CD4-positive, alpha-beta T cell treated with Interleukin-4 for 4 hours (primary cell): Measurements from ENCODE around the gene SDK1.
"Not testable (repeated sequence)": the region's sequence is repeated elsewhere in the genome, so short reads cannot be mapped to it uniquely, and the experiment has no call there.

Source experiments
- DNase-seq: peaks from one replicate; pipeline ENCODE4 v3.0.0-alpha.2; 2020

SDK1 gene

GRCh38 chr7:3754493-3755341 lies 453.7 kb downstream of the SDK1 start:
- DNase-seq = no peak

- not testable (repeated sequence) for DNase-seq
Observed at GRCh38 chr7:3755778-3756453, 454.9 kb downstream of the SDK1 start.

GRCh38 chr7:3757059-3757458 lies 456.0 kb downstream of the SDK1 start:
- DNase-seq = no peak

- no peak for DNase-seq
Observed at GRCh38 chr7:3760651-3761050, 459.6 kb downstream of the SDK1 start.

GRCh38 chr7:3762146-3762831 lies 461.2 kb downstream of the SDK1 start:
- no peak for DNase-seq

GRCh38 chr7:3767917-3768777 lies 467.1 kb downstream of the SDK1 start:
- DNase-seq = no peak

- DNase-seq = no peak
Observed at GRCh38 chr7:3771906-3772305, 470.9 kb downstream of the SDK1 start.

GRCh38 chr7:3778345-3778744 lies 477.3 kb downstream of the SDK1 start:
- no peak for DNase-seq

GRCh38 chr7:3780016-3780415 lies 479.0 kb downstream of the SDK1 start:
- DNase-seq = no peak

GRCh38 chr7:3780525-3780924 lies 479.5 kb downstream of the SDK1 start:
- DNase-seq = no peak

- no peak for DNase-seq
Observed at GRCh38 chr7:3781607-3782006, 480.6 kb downstream of the SDK1 start.

GRCh38 chr7:3787717-3788264 lies 486.7 kb downstream of the SDK1 start:
- no peak for DNase-seq

- DNase-seq = no peak
Observed at GRCh38 chr7:3790803-3791202, 489.8 kb downstream of the SDK1 start.

GRCh38 chr7:3791327-3791726 lies 490.3 kb downstream of the SDK1 start:
- DNase-seq = no peak

- DNase-seq = no peak
Observed at GRCh38 chr7:3795141-3795540, 494.1 kb downstream of the SDK1 start.

GRCh38 chr7:3795781-3796180 lies 494.7 kb downstream of the SDK1 start:
- no peak for DNase-seq

- no peak for DNase-seq
Observed at GRCh38 chr7:3805151-3805550, 504.1 kb downstream of the SDK1 start.

- DNase-seq = no peak
Observed at GRCh38 chr7:3806516-3806915, 505.5 kb downstream of the SDK1 start.

- no peak for DNase-seq
Observed at GRCh38 chr7:3807824-3808223, 506.8 kb downstream of the SDK1 start.

- no peak for DNase-seq
Observed at GRCh38 chr7:3821488-3821887, 520.4 kb downstream of the SDK1 start.

GRCh38 chr7:3825491-3825890 lies 524.4 kb downstream of the SDK1 start:
- no peak for DNase-seq

- no peak for DNase-seq
Observed at GRCh38 chr7:3832199-3832598, 531.1 kb downstream of the SDK1 start.

- no peak for DNase-seq
Observed at GRCh38 chr7:3835109-3835508, 534.1 kb downstream of the SDK1 start.
